OCI-LY7 (cell line): ENCODE results near the gene CD163. TPM values are rescaled to one million over a fixed set of nuclear protein-coding genes. Genes with fewer than 3 reads are reported as not detected.

ENCODE experiments used
- BruUV-seq: library from RNA; stranded (reverse); fragments of 400-500 nt; replicated peaks from 2 replicates; lab custom pipeline; 2021; lab: Mats Ljungman, UMichigan
- CTCF ChIA-PET: fragments of 300-600 bp; sonication (Branson Sonifier 250); formaldehyde crosslinking; loops from one replicate; lab custom pipeline; 2022; ENCODE audit warnings: antibody characterized with exemption; ENCODE audit not compliant: unreplicated experiment; lab: Charles Lee
- POLR2A ChIA-PET: fragments of 300-600 bp; sonication (Branson Sonifier 250); formaldehyde crosslinking; loops from one replicate; lab custom pipeline; 2022; ENCODE audit warnings: antibody characterized with exemption; lab: Charles Lee
- DNase-seq: peaks from one replicate; pipeline ENCODE4 v3.0.0-alpha.2; 2015; ENCODE audit warnings: low spot score
- H2AFZ ChIP-seq: fragments of 200-600 bp; sonication (generic), shearing (Covaris generic); 2 replicates; pipeline ENCODE4 v1.6.1; 2014; ENCODE audit warnings: mild to moderate bottlenecking, antibody characterized with exemption, low read length, moderate library complexity
- H3K27ac ChIP-seq: fragments of 200-600 bp; sonication (generic); 2 replicates; pipeline ENCODE4 v1.5.1; 2014; ENCODE audit warnings: mixed run types, low read depth, mild to moderate bottlenecking, moderate library complexity, low read length, inconsistent platforms; ENCODE audit not compliant: poor library complexity, severe bottlenecking
- H3K36me3 ChIP-seq: fragments of 200-600 bp; sonication (generic); 2 replicates; pipeline ENCODE4 v1.6.1; 2014; ENCODE audit warnings: mild to moderate bottlenecking, antibody characterized with exemption, low read length, moderate library complexity, mixed read lengths; ENCODE audit not compliant: insufficient read depth
- H3K4me1 ChIP-seq: fragments of 200-600 bp; sonication (generic); 2 replicates; pipeline ENCODE4 v1.5.1; 2014; ENCODE audit warnings: mild to moderate bottlenecking, low read length; ENCODE audit not compliant: insufficient read depth, poor library complexity, severe bottlenecking
- H3K4me2 ChIP-seq: fragments of 200-600 bp; sonication (generic); 2 replicates; pipeline ENCODE4 v1.6.1; 2014; ENCODE audit warnings: mild to moderate bottlenecking, low read length
- H3K4me3 ChIP-seq: fragments of 200-600 bp; sonication (generic); 2 replicates; pipeline ENCODE4 v1.5.1; 2014; ENCODE audit warnings: mild to moderate bottlenecking, low read depth, low read length; ENCODE audit not compliant: poor library complexity, severe bottlenecking
- H3K79me2 ChIP-seq: fragments of 200-600 bp; sonication (generic); 2 replicates; pipeline ENCODE4 v1.6.1; 2016; ENCODE audit warnings: low read depth, mild to moderate bottlenecking, low read length, moderate library complexity, mixed read lengths; ENCODE audit not compliant: insufficient read depth
- H3K9me2 ChIP-seq: fragments of 200-600 bp; sonication (generic); 2 replicates; pipeline ENCODE4 v1.6.1; 2016; ENCODE audit warnings: mild to moderate bottlenecking, low read length, mixed read lengths; ENCODE audit not compliant: insufficient read depth
- H3K9me3 ChIP-seq: fragments of 200-600 bp; sonication (generic); 2 replicates; pipeline ENCODE4 v1.6.1; 2014; ENCODE audit warnings: mild to moderate bottlenecking, mixed run types, low read length, mixed read lengths
- H4K20me1 ChIP-seq: fragments of 200-600 bp; sonication (generic); 2 replicates; pipeline ENCODE4 v1.6.1; 2014; ENCODE audit warnings: mild to moderate bottlenecking, antibody characterized with exemption, low read length, moderate library complexity, mixed read lengths; ENCODE audit not compliant: insufficient read depth
- EZH2phosphoT487 ChIP-seq: fragments of 200-600 bp; sonication (generic); IDR thresholded peaks from 2 replicates; pipeline ENCODE4 v1.6.1; 2018; ENCODE audit warnings: low read depth, borderline replicate concordance, mild to moderate bottlenecking, mixed run types, antibody characterized with exemption, low read length, moderate library complexity, mixed read lengths
- intact Hi-C: fragments of 100-400 bp; cut with micrococcal nuclease; formaldehyde crosslinking; loops from one replicate; pipeline ENCODE4 v1.10.0; 2022; ENCODE audit not compliant: unreplicated experiment
- total RNA-seq, 2 experiments: library from RNA; depleted of rRNA in 1 of 2; stranded (reverse); fragments of >200 nt in 1 of 2; shearing (Covaris generic) in 1 of 2; gene quantifications; 2 replicates each; pipeline ENCODE4 v1.2.3, GENCODE V29; 2014 to 2022
- TF ChIP-seq, protein P1 (sequence below): fragments of 200-600 bp; sonication (generic); conservative IDR thresholded peaks from 2 replicates; pipeline ENCODE4 v1.5.1; 2014; ENCODE audit warnings: mild to moderate bottlenecking, antibody characterized with exemption, low read length, moderate library complexity, mixed read lengths

The CD163 gene
- total RNA-seq, 2 experiments from 2014 or later: not detected

DNA sequence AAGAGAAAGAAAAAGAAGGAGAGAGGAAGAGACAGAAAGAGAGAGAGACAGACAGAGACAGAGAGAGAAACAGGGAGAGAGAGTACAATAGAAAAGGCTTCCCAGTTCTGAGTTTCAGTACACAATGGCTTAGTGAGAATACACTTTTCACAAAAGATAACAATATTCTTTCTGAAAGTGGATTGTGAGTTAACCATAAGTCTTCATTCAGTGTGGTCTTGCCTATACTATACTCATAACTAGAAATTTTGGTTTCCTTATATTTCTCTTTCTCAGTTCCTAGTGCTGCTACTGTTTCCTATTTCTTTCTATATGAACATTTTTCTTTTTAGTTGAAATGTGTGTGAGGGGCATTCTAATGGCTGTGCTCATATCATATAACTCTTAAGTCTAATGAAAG is 68.9 kb downstream of the CD163 start:
- no peak for TF ChIP-seq EZH2phosphoT487
- TF ChIP-seq, protein P1, sequence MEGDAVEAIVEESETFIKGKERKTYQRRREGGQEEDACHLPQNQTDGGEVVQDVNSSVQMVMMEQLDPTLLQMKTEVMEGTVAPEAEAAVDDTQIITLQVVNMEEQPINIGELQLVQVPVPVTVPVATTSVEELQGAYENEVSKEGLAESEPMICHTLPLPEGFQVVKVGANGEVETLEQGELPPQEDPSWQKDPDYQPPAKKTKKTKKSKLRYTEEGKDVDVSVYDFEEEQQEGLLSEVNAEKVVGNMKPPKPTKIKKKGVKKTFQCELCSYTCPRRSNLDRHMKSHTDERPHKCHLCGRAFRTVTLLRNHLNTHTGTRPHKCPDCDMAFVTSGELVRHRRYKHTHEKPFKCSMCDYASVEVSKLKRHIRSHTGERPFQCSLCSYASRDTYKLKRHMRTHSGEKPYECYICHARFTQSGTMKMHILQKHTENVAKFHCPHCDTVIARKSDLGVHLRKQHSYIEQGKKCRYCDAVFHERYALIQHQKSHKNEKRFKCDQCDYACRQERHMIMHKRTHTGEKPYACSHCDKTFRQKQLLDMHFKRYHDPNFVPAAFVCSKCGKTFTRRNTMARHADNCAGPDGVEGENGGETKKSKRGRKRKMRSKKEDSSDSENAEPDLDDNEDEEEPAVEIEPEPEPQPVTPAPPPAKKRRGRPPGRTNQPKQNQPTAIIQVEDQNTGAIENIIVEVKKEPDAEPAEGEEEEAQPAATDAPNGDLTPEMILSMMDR: no peak
- Histone ChIP-seq H3K36me3 (no peaks in the 10 kb centered on the region), H3K9me2 (no peaks in the 10 kb centered on the region), H3K4me1 (no peaks in the 10 kb centered on the region), H2AFZ (no peak overlapping the region), H3K4me3 (no peak overlapping the region), H3K9me3 (no peaks in the 10 kb centered on the region), H3K4me2 (no peak overlapping the region), H3K27ac (no peak overlapping the region), H4K20me1 (no peaks in the 10 kb centered on the region), H3K79me2 (no peaks in the 10 kb centered on the region)
- ChIA-PET POLR2A (no interaction called here), CTCF (no interaction called here)
- intact Hi-C loops: no loop called here
- no peak for DNase-seq
- BruUV-seq: no TSS peak

DNA sequence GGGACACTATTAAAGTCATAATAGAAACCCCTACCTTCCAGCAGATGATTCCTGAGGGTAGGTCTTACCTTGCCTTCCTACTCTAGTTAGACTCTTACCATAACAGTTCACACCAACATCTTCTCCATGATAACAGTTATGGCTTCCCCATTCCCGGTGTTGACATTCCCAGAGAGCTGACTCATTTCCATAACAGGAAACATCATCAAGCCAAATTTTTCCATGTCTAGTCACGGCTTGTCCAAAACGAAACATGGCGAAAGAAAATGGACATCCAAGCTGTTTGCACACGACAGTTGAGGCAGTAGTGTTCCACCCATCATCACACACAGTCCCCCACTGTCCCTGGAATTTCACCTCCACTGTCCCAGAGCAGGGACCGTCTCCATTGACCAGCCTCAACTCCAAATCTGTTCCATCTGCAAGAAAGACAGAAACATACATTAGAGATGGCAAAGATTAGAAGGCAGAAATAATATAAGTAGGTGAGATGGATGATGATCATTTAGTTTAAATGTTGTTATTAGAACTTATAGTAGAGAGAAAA is 70.2 kb downstream of the CD163 start:
- H3K4me2 ChIP-seq: no peak overlapping the region
- no peaks in the 10 kb centered on the region for H3K9me2 ChIP-seq
- H2AFZ ChIP-seq: no peak overlapping the region
- intact Hi-C loops: no loop called here
- no peaks in the 10 kb centered on the region for H3K36me3 ChIP-seq
- no peaks in the 10 kb centered on the region for H3K4me1 ChIP-seq
- CTCF ChIA-PET: interaction anchor here (0.6 kb wide), 1 partner anchor 744 kb away, joined by 18 read pairs; the partner anchor contains the start of gene ZNF384
- no peaks in the 10 kb centered on the region for H3K9me3 ChIP-seq
- TF ChIP-seq, protein P1: no peak
- TF ChIP-seq EZH2phosphoT487: no peak
- POLR2A ChIA-PET: no interaction called here
- no peak overlapping the region for H3K4me3 ChIP-seq
- no peaks in the 10 kb centered on the region for H4K20me1 ChIP-seq
- no TSS peak for BruUV-seq
- H3K27ac ChIP-seq: no peak overlapping the region
- no peak for DNase-seq
- H3K79me2 ChIP-seq: no peaks in the 10 kb centered on the region

DNA sequence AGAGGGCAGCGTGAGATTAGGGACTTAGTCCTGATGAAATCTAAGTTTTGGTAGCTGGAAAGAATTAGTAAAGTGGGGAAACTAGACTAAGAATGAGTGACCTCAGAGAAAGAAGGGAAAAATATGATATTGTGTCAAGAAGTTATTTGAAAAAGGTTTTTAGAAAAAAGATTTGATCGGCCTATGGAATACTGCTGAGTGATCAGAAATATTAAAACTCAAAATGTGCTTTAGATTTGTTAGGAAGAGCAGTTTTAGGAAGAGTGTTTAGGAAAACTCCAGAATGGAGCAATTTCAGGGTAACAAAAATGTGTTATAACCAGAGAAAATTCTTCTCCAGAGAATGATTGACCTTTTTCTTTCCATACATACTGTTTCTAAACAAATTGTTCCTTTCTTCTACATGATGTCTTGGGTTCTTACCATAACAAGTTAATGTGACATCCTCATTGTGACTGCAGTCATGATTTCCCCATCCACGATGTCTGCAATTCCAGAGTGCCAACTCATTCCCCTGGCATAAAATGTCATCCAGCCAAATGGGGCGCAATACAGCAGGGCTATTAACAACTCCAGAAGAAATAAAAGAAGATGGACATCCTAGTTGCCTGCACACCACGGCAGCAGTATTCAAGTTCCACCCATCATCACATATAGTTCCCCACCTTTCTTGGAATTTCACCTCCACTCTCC is 71.4 kb downstream of the CD163 start:
- intact Hi-C loops: no loop called here
- Histone ChIP-seq H3K4me2 (no peak overlapping the region), H3K79me2 (no peaks in the 10 kb centered on the region), H4K20me1 (no peaks in the 10 kb centered on the region), H3K9me2 (no peaks in the 10 kb centered on the region), H3K36me3 (no peaks in the 10 kb centered on the region), H2AFZ (no peak overlapping the region), H3K4me3 (no peak overlapping the region), H3K27ac (no peak overlapping the region), H3K9me3 (no peaks in the 10 kb centered on the region), H3K4me1 (no peaks in the 10 kb centered on the region)
- no peak for DNase-seq
- ChIA-PET POLR2A (interaction anchor here (0.7 kb wide), 1 partner anchor 308 kb away, joined by 3 read pairs; no protein-coding TSS in a partner anchor), CTCF (no interaction called here)
- no peak for TF ChIP-seq EZH2phosphoT487
- TF ChIP-seq, protein P1: no peak
- BruUV-seq: no TSS peak
